NK-92 (cell line): ENCODE measurements around the gene FMO5.
"Not testable (repeated sequence)": the region's sequence is repeated elsewhere in the genome, so short reads cannot be mapped to it uniquely, and the experiment has no call there.

ENCODE experiments used
- DNase-seq: peaks from one replicate; lab custom pipeline; 2025; ENCODE audit not compliant: unreplicated experiment; lab: John Stamatoyannopoulos, UW

The FMO5 gene

GRCh38 chr1:147157116-147157515 lies 68.0 kb downstream of the FMO5 start:
- not testable (repeated sequence) for DNase-seq

GRCh38 chr1:147156642-147157041 lies 68.5 kb downstream of the FMO5 start:
- DNase-seq, result no peak

GRCh38 chr1:147152772-147153171 lies 72.4 kb downstream of the FMO5 start:
- DNase-seq, result no peak

GRCh38 chr1:147151244-147151643 lies 73.9 kb downstream of the FMO5 start:
- DNase-seq, result no peak

GRCh38 chr1:147142886-147143285 lies 82.3 kb downstream of the FMO5 start:
- DNase-seq, result no peak
